Osteocyte (in vitro differentiated cells): Measurements from ENCODE around the gene ALDH4A1. TPM values are rescaled to one million over a fixed set of nuclear protein-coding genes. Genes with fewer than 3 reads are reported as not detected.

Experiments used
- DNase-seq: peaks from one replicate; pipeline ENCODE4 v3.0.0; 2021; ENCODE audit warnings: mixed read lengths; ENCODE audit not compliant: unreplicated experiment; ENCODE audit errors: extremely low spot score
- H3K27ac Mint-ChIP-seq: one replicate; pipeline ENCODE4 v1.8.0; 2021; ENCODE audit warnings: mild to moderate bottlenecking, mixed read lengths; ENCODE audit not compliant: unreplicated experiment
- H3K27me3 Mint-ChIP-seq: one replicate; pipeline ENCODE4 v1.8.0; 2021; ENCODE audit warnings: mixed read lengths; ENCODE audit not compliant: unreplicated experiment
- H3K36me3 Mint-ChIP-seq: one replicate; pipeline ENCODE4 v1.8.0; 2021; ENCODE audit warnings: mixed read lengths; ENCODE audit not compliant: unreplicated experiment
- H3K4me1 Mint-ChIP-seq: one replicate; pipeline ENCODE4 v1.8.0; 2021; ENCODE audit warnings: mixed read lengths; ENCODE audit not compliant: unreplicated experiment
- H3K4me3 Mint-ChIP-seq: one replicate; pipeline ENCODE4 v1.8.0; 2021; ENCODE audit warnings: mild to moderate bottlenecking, moderate library complexity, mixed read lengths; ENCODE audit not compliant: unreplicated experiment
- H3K9me3 Mint-ChIP-seq: one replicate; pipeline ENCODE4 v1.8.0; 2021; ENCODE audit warnings: mixed read lengths; ENCODE audit not compliant: unreplicated experiment
- CTCF ChIP-seq: fragments of 200-600 bp; sonication (generic); IDR thresholded peaks from 2 replicates; pipeline ENCODE4 v1.5.0; 2021; ENCODE audit warnings: antibody characterized with exemption, mild to moderate bottlenecking, moderate library complexity
- total RNA-seq: library from RNA; stranded (reverse); gene quantifications from 2 replicates; pipeline ENCODE4 v1.2.1, GENCODE V29; 2021

Gene ALDH4A1
- total RNA-seq, 1 donor from 2014 or later, result 13.8 TPM

GRCh38 chr1:18942340-18942739, 40.0 kb upstream of the ALDH4A1 start:
- DNase-seq, result no peak
- no peak overlapping the region for H3K27ac Mint-ChIP-seq
- H3K9me3 Mint-ChIP-seq, result no peaks in the 10 kb centered on the region

GRCh38 chr1:18941221-18942141, 39.1 kb upstream of the ALDH4A1 start:
- no peak for TF ChIP-seq CTCF
- H3K36me3 Mint-ChIP-seq, result no peaks in the 10 kb centered on the region
- DNase-seq, result no peak
- H3K9me3 Mint-ChIP-seq, result no peaks in the 10 kb centered on the region
- no peaks in the 10 kb centered on the region for H3K27me3 Mint-ChIP-seq
- H3K4me1 Mint-ChIP-seq, result peaks cover 64% of the 10 kb centered on the region
- H3K4me3 Mint-ChIP-seq, result no peak overlapping the region
- peak overlapping the region; percentile 60 for H3K27ac Mint-ChIP-seq

More at GRCh38 chr1:18942340-18942739, 40.0 kb upstream of the ALDH4A1 start:
- H3K4me3 Mint-ChIP-seq, result no peak overlapping the region
- no peaks in the 10 kb centered on the region for H3K27me3 Mint-ChIP-seq
- TF ChIP-seq CTCF, result no peak
- no peaks in the 10 kb centered on the region for H3K36me3 Mint-ChIP-seq
- H3K4me1 Mint-ChIP-seq, result peaks cover 64% of the 10 kb centered on the region

- Mint-ChIP-seq H3K4me1 (peaks cover 58% of the 10 kb centered on the region), H3K27me3 (no peaks in the 10 kb centered on the region), H3K9me3 (no peaks in the 10 kb centered on the region), H3K36me3 (no peaks in the 10 kb centered on the region), H3K27ac (peak overlapping the region; percentile 60), H3K4me3 (no peak overlapping the region)
- DNase-seq, result no peak
- no peak for TF ChIP-seq CTCF
Measured at GRCh38 chr1:18940303-18941020, 38.1 kb upstream of the ALDH4A1 start.

GRCh38 chr1:18939398-18940302, 37.3 kb upstream of the ALDH4A1 start:
- Mint-ChIP-seq H3K36me3 (no peaks in the 10 kb centered on the region), H3K4me1 (peaks cover 51% of the 10 kb centered on the region), H3K27me3 (no peaks in the 10 kb centered on the region), H3K4me3 (no peak overlapping the region), H3K27ac (no peak overlapping the region), H3K9me3 (no peaks in the 10 kb centered on the region)
- TF ChIP-seq CTCF, result no peak
- no peak for DNase-seq
